ENCODE results near the gene SLC16A2.
A peak's percentile ranks its signal among the peaks of the same experiment; 100 is the strongest.
"Not testable (repeated sequence)": the region's sequence is repeated elsewhere in the genome, so short reads cannot be mapped to it uniquely, and the experiment has no call there.

SLC16A2 gene

GRCh38 chrX:74510401-74510800 lies 89.1 kb downstream of the SLC16A2 start:
- no peak for DNase-seq

- DNase-seq = no peak
Observed at GRCh38 chrX:74511704-74512103, 90.4 kb downstream of the SLC16A2 start.

- no peak for DNase-seq
Observed at GRCh38 chrX:74514384-74514783, 93.1 kb downstream of the SLC16A2 start.

- DNase-seq = no peak
Observed at GRCh38 chrX:74515356-74515755, 94.1 kb downstream of the SLC16A2 start.

- not testable (repeated sequence) for DNase-seq
Observed at GRCh38 chrX:74516013-74516412, 94.7 kb downstream of the SLC16A2 start.

GRCh38 chrX:74519870-74520269 lies 98.6 kb downstream of the SLC16A2 start:
- no peak for DNase-seq

- no peak for DNase-seq
Observed at GRCh38 chrX:74520291-74520690, 99.0 kb downstream of the SLC16A2 start.

- DNase-seq = no peak
Observed at GRCh38 chrX:74520896-74521295, 99.6 kb downstream of the SLC16A2 start.

- no peak for DNase-seq
Observed at GRCh38 chrX:74521961-74522751, 100.9 kb downstream of the SLC16A2 start.

- DNase-seq = no peak
Observed at GRCh38 chrX:74523224-74523623, 101.9 kb downstream of the SLC16A2 start.

GRCh38 chrX:74523870-74524735 lies 102.8 kb downstream of the SLC16A2 start:
- DNase-seq = no peak

GRCh38 chrX:74525116-74525515 lies 103.8 kb downstream of the SLC16A2 start:
- DNase-seq = no peak

GRCh38 chrX:74526764-74527163 lies 105.5 kb downstream of the SLC16A2 start:
- no peak for DNase-seq

GRCh38 chrX:74527350-74527749 lies 106.1 kb downstream of the SLC16A2 start:
- no peak for DNase-seq

GRCh38 chrX:74529311-74529710 lies 108.0 kb downstream of the SLC16A2 start:
- no peak for DNase-seq

GRCh38 chrX:74531081-74531480 lies 109.8 kb downstream of the SLC16A2 start:
- no peak for DNase-seq

GRCh38 chrX:74534569-74535038 lies 113.3 kb downstream of the SLC16A2 start:
- peak; percentile 9 for DNase-seq

GRCh38 chrX:74535086-74535407 lies 113.8 kb downstream of the SLC16A2 start:
- no peak for DNase-seq

- DNase-seq = peak; percentile 24
Observed at GRCh38 chrX:74535408-74536151, 114.3 kb downstream of the SLC16A2 start.

- peak; percentile 23 for DNase-seq
Observed at GRCh38 chrX:74536152-74536831, 115.0 kb downstream of the SLC16A2 start.

GRCh38 chrX:74536832-74537371 lies 115.6 kb downstream of the SLC16A2 start:
- DNase-seq = no peak

GRCh38 chrX:74540635-74541249 lies 119.4 kb downstream of the SLC16A2 start:
- DNase-seq = peak; percentile 3

All from stimulated activated CD4-positive, alpha-beta T cell treated with anti-CD3 and anti-CD28 coated beads, Interleukin-4, amount 100 ng/mL, for 24 hours (primary cell).